ENCODE data around the gene OR6C2. TPM values are rescaled to one million over a fixed set of nuclear protein-coding genes. Genes with fewer than 3 reads are reported as not detected.

Gene OR6C2
- total RNA-seq, 1 donor = not detected

Other genes with a start within 250 kb of the OR6C2 start
- gene OR10A7, start 223.1 kb upstream of the OR6C2 start, total RNA-seq = 0.42 TPM
- gene OR6C74, start 199.5 kb upstream of the OR6C2 start, total RNA-seq = not detected
- gene OR6C6, start 147.5 kb upstream of the OR6C2 start, total RNA-seq = not detected
- gene OR6C1, start 129.7 kb upstream of the OR6C2 start, total RNA-seq = not detected
- not detected for gene OR6C3, start 113.3 kb upstream of the OR6C2 start, total RNA-seq
- under 0.01 TPM for gene OR6C75, start 81.1 kb upstream of the OR6C2 start, total RNA-seq
- not detected for gene OR6C65, start 43.5 kb upstream of the OR6C2 start, total RNA-seq
- gene OR6C76, start 17.8 kb upstream of the OR6C2 start, total RNA-seq = not detected
- not detected for gene OR6C70, start 26.1 kb downstream of the OR6C2 start, total RNA-seq
- 0.42 TPM for gene OR6C68, start 48.3 kb downstream of the OR6C2 start, total RNA-seq
- gene OR6C4, start 105.5 kb downstream of the OR6C2 start, total RNA-seq = not detected
- not detected for gene OR2AP1, start 128.4 kb downstream of the OR6C2 start, total RNA-seq
- not detected for gene OR10P1, start 192.8 kb downstream of the OR6C2 start, total RNA-seq

Measured in mononuclear cell (primary cell).